ENCODE measurements around the gene LTC4S.
"Not testable (repeated sequence)": the region's sequence is repeated elsewhere in the genome, so short reads cannot be mapped to it uniquely, and the experiment has no call there.

LTC4S gene

DNA sequence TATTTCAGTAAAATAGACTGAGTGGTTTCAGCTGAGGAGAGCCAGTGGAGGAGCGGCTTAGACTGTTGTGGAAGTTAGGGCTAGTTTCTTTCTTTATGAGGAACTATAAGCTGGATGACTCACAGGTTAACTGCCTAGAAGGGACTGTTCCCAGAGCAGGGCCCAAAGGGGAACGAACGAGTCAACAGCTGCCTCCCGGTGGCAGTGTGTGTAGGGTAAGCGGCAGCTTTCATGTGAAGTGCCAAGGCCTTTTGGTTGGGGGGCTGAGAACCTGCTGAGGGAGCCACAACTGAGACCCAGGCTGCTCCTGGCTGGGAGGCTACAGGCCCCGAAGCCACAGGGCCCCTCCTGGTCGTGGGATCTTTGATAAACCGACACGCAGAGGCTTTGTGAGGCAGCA lies 33.9 kb downstream of the LTC4S start:
- no peak for DNase-seq (ENCODE audit: low spot score)

- DNase-seq (ENCODE audit: low spot score) = no peak
Observed at GRCh38 chr5:179828756-179829421, 35.1 kb downstream of the LTC4S start.

- no peak for DNase-seq (ENCODE audit: low spot score)
Observed at GRCh38 chr5:179829732-179830435, 36.1 kb downstream of the LTC4S start.

DNA sequence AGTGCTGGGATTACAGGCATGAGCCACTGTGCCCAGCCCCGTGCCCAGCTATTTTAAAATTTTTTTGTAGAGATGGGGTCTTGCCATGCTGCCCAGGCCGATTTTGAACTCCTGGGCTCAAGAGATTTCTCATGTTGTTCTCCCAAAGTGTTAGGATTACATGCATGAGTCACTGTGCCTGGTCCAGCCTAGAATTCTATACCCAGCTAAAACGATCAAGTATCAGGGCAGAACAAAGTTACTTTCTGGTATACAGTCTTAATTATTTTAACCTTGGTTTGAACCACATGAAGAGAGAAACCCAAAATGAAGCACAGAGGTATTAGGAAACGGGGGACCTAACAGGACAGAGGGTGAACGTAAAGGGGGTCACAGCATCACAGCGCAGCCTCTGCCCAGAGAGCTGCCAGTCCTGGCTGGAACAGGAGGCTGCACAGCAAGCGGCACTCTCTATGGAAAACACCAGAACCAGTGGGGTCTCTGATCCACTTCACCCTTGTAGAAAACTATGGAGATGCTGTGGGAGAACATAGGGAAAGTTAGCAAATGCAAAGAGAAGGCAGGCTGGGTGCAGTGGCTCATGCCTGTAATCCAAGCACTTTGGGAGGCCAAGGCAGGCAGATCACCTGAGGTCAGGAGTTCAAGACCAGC lies 37.2 kb downstream of the LTC4S start:
- DNase-seq (ENCODE audit: low spot score) = no peak

DNA sequence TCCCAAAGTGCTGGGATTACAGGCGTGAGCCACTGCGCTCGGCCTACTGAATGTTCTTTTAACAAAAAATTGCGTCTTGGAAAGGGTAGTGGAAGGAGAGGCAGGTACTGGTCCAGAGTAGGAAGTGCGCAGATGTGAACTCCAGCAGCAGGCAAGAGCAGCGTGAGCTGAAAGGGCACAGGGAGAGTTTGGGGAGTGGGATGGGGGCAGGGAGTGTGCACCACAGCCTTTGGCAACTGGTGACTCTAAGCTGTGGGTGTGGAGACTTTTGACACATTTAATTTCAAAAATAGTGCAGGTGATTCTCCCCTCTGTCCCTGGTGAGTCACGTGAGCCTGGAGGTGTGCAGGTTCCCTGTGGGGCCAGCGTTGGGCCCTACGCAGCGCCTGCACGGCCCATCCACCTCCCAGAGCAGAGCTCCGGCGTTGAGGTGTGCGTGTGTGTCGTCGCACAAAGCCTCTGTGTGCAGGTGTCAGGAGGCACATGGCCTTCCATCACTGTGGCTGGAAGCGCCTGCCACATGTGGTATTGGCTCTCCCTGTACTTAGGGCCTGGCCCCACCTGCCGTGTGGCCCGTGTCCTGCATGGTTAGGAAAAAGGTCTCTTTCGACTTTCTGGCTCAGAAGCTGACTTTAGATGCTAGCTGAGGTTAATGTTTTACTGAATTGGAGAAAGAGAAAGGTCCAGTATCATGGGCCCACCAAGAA lies 38.4 kb downstream of the LTC4S start:
- DNase-seq (ENCODE audit: low spot score) = no peak

DNA sequence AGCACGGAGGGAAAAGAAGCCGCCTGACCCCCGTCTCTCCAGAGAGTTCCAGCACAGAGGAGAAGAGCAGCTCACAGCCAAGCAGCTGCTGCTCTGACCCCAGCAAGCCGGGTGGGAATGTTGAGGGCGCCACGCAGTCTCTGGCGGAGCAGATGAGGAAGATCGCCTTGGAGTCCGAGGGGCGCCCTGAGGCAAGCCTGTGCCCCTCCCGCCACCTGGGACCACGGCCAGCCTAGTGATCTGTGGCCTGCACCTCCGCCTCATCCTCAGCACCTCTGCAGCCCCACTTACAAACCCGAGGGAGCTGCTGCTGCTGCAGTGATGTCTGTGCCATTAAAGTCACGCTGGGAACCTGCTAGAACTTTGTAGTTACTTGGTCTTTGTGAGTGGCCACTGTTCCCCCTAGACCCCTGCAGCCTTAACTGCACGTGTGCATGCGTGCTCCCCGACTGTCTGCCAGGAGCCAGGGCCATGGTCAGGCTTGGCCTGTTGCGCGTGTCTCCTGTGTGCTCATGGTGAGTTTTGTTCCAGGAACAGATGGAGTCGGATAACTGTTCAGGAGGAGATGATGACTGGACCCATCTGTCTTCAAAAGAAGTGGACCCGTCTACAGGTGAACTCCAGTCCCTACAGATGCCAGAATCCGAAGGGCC lies 39.4 kb downstream of the LTC4S start:
- DNase-seq (ENCODE audit: low spot score) = no peak

DNA sequence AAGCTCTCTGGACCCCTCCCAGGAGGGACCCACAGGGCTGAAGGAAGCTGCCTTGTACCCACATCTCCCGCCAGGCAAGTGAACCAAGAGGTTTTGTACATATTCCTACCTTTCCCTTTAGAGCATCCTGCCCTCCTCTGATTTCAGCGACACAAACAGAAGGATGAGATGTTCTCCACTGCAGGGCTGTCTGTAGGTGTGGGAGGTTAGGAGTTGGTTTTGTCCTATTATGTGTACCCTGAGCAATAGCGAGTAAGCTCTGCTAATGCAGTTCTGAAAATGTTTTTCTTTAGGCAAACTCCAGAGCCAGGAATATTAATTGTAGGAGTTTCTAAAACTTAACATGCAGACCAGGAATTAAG lies 39.9 kb downstream of the LTC4S start:
- no peak for DNase-seq (ENCODE audit: low spot score)

DNA sequence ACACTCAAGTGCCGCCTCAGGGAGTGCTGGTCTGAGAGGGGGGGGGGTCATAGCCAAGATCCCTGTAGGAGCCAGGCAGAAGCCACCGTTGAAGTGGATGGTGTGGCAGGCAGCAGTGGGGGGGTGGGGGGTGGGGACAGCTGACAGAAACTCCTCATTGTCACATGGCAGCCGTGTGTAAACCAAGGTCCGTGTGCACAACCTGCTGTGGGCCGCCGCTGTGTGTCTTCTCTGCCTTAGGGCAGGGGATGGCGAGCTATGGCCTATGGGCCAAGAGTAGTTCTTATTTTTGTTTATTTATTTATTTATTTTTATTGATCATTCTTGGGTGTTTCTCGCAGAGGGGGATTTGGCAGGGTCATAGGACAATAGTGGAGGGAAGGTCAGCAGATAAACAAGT lies 40.3 kb downstream of the LTC4S start:
- DNase-seq (ENCODE audit: low spot score) = no peak

DNA sequence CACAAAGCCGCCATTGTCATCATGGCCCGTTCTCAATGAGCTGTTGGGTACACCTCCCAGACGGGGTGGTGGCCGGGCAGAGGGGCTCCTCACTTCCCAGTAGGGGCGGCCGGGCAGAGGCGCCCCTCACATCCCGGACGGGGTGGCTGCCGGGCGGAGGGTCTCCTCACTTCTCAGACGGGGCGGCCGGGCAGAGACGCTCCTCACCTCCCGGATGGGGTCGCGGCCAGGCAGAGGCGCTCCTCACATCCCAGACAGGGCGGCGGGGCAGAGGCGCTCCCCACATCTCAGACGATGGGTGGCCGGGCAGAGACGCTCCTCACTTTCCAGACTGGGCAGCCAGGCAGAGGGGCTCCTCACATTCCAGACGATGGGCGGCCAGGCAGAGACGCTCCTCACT lies 41.1 kb downstream of the LTC4S start:
- DNase-seq (ENCODE audit: low spot score) = not testable (repeated sequence)

DNA sequence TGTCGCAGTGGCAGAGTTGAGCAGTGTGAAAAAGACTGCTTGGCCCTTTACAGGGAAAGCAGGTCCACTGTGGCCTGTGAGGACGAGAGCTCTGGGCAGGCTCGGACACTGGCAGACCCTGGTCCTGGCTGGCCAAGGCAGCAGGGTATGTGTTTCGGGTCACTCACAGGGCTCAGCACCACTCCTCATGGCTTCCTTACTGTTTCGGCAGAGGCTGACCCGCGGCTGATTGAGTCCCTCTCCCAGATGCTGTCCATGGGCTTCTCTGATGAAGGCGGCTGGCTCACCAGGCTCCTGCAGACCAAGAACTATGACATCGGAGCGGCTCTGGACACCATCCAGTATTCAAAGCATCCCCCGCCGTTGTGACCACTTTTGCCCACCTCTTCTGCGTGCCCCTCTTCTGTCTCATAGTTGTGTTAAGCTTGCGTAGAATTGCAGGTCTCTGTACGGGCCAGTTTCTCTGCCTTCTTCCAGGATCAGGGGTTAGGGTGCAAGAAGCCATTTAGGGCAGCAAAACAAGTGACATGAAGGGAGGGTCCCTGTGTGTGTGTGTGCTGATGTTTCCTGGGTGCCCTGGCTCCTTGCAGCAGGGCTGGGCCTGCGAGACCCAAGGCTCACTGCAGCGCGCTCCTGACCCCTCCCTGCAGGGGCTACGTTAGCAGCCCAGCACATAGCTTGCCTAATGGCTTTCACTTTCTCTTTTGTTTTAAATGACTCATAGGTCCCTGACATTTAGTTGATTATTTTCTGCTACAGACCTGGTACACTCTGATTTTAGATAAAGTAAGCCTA lies 42.6 kb downstream of the LTC4S start:
- DNase-seq (ENCODE audit: low spot score) = no peak

GRCh38 chr5:179837076-179838011 lies 43.6 kb downstream of the LTC4S start:
- DNase-seq (ENCODE audit: low spot score) = no peak

GRCh38 chr5:179839328-179840256 lies 45.8 kb downstream of the LTC4S start:
- no peak for DNase-seq (ENCODE audit: low spot score)

DNA sequence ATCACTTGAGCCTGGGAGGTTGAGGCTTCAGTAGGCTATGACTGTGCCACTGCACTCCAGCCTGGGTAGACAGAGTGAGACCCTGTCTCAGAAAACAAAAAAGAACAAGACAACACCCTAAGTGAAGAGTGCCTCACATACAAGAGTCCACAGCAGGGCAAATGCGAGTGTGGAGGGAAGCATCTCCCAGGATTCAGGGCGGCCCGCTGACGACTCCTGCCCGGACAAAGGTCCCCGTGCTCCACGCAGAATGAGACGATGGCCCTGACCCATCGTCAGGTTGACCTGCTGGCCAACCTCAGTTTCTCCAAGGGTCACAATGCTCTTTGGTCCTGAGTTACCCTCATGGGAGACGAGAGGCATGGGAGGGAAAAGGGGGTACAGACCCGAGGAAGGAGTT lies 46.5 kb downstream of the LTC4S start:
- no peak for DNase-seq (ENCODE audit: low spot score)

GRCh38 chr5:179840766-179841165 lies 47.0 kb downstream of the LTC4S start:
- no peak for DNase-seq (ENCODE audit: low spot score)

GRCh38 chr5:179841621-179842020 lies 47.8 kb downstream of the LTC4S start:
- no peak for DNase-seq (ENCODE audit: low spot score)
